ENCODE measurements around the gene RASGEF1C.
A peak's percentile ranks its signal among the peaks of the same experiment; 100 is the strongest.
"Not testable (repeated sequence)": the region's sequence is repeated elsewhere in the genome, so short reads cannot be mapped to it uniquely, and the experiment has no call there.

The RASGEF1C gene

DNA sequence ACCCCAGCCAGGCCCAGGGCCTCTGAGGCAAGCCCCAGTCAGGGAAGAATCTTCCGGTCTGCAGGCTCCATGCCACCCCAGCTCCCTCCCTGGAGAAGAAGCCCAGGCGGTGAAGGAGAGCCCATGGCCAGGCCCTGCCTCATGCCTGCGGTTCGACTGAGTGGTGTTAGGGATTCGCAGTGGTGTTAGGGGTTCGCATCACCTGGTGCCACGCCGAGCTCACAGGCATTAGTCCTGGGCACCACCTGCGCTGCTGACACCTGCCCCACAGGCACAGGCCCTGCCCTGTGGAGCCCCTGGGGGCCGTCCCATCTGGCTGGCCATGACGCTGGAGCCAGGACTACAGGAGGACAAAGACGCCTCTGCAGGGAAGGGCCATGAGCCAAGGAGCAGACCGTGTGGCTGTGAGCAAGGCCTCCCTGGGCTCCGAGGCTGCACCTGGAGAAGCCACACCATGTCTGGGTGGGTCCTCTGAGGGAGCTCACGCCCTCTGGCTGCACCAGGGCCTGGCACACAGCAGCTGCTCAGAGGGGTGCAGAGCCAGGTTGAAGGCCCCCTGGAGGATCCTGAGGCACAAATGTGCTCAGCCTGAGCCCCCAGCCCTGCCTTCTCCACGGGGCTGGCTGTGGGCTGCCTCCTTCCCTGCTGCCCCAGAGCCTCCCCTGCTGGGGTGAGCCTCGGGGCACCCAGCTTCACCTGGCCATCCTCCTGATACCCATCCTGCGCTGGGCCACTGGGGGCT is 109.8 kb downstream of the RASGEF1C start:
- DNase-seq, result no peak

DNA sequence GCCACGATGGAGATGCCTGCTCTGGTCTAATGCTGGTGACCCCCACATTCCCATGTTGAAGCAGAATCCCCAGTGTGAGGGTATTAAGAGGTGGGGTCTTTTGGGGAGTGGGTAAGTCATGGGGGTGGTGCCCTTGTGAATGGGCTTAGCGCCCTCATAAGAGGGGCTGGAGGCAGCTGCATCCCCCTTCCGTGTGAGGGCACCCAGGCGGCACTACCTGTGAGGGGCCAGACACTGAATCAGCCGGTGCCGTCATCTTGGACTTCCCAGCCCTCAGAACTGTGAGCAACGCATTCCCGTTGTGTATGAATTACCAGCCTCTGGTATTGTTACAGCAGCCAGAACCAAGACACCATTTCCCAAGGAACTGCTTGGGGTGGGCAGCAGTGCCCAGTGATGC is 110.5 kb downstream of the RASGEF1C start:
- no peak for DNase-seq

DNA sequence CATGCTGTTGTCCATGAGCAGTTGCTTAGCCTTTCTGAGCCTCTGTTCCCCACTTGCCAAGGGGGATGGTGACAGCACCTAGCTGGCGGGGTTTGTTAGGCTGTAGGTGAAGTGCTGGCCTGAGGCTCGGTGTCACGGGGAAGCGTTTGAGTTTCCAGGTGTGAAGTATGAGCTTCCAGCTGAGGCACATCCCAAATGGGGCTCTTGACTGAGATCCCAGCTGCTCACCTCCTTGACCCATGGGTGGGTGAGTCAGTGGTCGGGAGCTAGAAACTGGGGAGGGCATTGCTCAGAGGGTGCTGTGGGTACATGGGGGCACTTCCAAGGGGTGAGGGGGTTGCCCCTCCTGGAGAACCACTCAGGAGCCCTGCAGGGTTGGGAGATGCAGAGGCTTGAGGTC is 111.1 kb downstream of the RASGEF1C start:
- no peak for DNase-seq

DNA sequence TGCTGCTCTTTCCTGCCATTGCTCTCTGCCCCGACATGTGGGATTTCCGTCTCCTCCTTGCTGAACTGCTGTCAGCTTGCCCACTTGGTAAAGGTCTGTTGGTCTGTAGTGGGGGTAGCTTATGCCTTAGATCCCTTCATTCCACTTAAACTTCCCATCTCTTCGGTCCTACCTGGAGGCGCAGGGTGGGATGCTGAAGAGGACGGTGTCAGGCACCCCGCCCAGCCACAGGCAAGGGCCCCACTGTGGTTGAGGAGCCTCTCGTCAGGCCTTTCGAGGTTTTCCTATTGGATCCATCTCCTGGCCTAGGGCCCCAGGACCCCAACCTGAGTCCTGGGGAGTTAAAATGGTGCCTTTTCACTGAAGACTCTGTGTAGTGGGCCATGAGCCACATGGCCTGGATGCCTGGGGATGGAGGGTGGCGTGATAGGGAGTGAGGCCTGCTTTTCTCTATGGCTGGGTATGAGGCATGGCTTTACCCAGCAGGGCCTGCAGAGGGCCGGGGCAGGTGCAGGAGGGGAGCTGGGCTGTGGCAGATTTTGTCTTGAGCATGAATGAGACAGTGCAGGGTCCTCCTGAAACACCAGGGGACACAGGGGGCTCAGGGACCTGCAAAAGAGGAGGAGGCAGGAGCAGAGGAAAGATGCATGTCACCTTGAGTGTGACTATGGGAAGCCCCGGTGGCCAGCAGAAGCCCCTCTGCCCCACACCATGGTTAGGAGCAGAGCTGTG is 111.7 kb downstream of the RASGEF1C start:
- DNase-seq, result no peak

DNA sequence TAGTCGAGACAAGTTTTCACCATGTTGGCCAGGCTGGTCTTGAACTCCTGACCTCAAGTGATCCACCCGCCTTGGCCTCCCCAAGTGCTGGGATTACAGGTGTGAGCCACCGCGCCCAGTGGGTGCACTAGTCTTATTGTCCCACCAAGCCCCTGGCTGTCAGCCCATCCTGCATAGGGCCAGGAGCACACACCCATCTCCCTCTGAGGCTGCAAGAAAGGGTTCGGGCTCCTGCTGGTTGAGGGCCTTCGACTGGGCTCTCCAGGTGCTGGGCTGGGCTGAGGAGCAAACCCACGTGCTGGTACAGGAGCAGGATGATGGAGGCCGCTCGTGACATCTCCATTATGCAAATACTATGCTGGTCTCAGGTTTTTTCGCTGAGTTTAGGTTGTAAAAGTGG is 112.4 kb downstream of the RASGEF1C start:
- DNase-seq, result no peak

DNA sequence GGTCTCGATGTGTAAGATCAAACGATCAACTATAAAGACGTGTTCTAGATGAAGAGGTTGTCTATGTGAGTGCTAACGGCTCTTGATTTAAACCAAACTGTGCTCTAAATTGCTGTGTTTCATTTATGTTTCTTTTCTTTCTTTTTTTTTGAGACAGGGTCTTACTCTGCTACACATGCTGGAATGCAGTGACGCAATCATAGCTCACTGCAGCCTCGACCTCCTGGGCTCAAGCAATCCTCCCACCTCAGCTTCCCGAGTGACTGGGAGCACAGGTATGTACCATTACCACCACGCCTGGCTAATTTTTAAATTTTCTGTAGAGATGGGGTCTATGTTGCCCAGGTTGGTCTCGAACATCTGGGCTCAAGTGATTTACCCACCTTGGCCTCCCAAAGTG is 113.5 kb downstream of the RASGEF1C start:
- DNase-seq, result no peak

DNA sequence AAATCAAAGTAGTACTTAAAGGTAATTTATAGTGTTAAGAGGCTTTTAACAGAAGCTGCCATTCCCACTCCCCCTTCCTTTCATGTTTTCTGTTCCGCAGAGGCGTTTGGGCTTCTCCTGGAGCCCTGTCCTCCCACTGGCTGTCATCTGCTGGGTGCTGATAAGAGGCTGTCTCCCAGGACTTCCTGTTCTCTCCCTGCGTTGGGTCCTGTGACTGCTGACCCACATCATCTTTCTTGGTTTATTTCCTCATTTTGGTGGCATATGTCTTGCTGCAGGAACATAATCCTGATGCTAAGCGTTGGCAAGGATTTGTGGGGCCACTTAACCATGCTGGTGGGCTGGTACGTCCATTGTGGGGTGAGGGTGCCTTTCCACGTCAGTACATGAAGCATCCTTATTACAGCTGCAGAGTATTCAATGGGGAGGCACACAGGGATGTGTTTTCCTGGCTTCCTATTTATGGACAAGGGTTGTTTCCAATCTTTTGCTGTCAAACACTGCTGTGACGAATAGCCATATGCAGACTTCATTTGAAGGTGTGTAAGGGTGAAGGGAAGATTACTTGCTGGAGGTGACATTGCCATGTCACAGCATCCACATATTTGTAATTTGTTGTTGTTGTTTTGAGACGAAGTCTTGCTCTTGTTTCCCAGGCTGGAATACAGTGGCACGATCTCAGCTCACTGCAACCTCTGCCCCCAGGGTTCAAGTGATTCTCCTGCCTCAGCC is 115.2 kb downstream of the RASGEF1C start:
- no peak for DNase-seq

DNA sequence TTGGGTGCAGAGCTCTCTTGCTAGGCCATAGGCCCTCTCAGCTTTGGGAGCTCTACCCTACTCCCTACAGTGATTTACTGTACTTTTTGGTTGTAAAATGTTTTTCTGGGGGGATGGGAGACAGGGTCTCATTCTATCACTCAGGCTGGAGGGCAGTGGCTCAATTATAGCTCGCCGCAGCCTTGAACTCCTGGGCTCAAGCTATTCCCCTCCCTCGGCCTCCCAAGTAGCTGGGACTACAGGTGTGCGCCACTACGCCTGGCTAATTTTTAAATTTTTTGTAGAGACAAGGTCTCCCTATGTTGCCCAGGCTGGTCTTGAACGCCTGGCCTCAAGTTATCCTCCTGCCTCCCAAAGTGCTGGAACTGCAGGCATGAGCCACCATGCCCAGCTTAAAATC is 115.8 kb downstream of the RASGEF1C start:
- no peak for DNase-seq

DNA sequence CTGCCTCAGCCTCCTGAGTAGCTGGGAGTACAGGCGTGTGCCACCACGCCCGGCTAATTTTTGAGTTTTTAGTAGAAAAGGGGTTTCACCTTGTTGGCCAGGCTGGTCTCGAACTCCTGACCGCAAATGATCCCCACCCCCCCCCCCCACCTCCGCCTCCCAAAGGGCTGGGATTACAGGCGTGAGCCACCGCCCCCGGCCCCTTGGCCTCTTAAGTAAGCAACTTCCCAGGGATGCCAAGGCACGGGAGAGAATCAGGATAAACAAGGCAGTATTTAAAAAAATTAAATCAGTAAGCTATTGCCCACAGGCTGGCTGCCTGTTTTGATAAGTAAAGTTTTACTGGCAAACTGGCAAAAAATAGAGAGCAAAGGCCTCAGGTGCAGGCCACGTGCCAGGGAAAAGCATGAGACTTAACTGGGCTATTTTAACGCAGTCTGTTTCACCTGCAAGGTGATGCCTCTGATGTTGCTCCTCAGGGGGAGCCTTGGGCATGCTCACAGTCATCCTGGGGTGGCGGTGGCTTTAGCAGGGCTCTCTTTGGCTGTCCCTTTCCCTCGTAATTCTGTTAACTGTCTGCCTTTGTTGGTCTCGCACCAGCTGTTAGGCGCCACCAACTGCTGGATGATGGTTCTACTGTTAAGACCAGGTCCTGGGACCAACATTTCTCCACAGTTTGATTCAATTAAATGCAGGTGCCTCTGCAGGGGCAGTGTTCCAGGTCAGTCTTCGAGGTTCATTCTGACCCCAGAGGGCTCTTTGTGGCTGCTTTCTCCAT is 118.1 kb downstream of the RASGEF1C start:
- no peak for DNase-seq

DNA sequence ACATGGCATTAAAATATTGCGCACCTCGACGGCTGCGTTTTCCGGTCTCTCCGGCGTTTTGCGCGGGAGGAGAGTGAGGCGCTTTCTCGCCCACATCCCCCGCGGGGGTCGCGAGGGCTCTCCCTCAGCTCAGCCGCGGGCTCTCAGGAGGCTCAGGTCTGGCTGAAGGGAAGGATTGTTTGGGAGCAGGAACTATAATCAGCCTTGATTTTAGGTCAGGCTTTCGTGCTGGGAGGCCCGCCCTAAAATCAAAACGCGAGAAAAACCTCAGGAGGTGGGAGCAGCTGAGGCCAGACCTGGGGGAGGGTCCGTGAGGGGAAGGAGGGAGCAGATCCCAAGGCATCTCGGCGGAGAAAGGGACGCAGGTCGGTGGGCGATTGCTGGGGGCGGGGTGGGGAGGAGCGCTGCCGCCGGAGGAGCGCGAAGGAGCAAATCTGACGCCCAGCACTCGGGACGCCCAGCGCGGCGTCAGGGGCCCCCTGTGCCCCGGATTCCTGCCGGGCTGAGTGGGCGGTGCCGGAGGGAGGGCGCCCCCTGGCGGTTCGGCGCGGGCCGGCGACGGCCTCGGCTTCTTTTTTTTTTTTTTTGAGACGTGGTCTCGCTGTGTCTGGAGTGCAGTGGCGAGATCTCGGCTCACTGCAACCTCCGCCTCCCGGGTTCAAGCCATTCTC is 118.8 kb downstream of the RASGEF1C start:
- DNase-seq, result peak; percentile 6 to 19

DNA sequence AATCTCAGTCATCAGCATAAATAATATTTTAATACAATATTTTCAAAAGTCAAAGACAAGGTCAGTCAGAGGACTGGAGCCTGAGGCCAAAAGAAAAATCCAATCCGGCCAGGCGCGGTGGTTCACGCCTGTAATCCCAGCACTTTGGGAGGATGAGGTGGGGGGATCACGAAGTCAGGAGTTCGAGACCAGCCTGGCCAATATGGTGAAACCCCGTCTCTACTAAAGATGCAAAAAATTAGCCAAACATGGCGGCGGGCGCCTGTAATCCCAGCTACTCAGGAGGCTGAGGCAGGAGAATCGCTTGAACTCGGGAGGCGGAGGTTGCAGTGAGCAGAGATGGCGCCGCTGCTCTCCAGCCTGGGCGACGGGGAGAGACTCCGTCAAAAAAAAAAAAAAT is 119.4 kb downstream of the RASGEF1C start:
- DNase-seq, result not testable (repeated sequence)

DNA sequence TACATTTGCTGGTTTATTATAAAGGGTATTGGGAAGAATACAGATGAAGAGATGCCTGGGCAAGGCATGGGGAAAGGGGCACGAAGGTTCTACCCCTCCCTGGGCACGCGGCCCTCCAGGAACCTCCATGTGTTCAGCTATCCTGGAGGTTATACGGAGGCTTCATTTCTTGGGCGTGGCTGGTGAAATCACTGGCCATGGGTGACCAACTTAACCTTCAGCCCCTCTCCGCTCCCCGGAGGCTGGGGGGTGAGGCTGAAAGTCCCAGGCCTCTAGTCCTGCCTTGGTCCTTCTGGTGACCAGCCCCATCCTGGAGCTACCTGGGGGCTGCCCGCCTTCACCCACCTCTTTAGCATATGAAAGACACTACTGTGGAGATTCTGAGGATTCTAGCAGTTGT is 120.5 kb downstream of the RASGEF1C start:
- DNase-seq, result no peak

DNA sequence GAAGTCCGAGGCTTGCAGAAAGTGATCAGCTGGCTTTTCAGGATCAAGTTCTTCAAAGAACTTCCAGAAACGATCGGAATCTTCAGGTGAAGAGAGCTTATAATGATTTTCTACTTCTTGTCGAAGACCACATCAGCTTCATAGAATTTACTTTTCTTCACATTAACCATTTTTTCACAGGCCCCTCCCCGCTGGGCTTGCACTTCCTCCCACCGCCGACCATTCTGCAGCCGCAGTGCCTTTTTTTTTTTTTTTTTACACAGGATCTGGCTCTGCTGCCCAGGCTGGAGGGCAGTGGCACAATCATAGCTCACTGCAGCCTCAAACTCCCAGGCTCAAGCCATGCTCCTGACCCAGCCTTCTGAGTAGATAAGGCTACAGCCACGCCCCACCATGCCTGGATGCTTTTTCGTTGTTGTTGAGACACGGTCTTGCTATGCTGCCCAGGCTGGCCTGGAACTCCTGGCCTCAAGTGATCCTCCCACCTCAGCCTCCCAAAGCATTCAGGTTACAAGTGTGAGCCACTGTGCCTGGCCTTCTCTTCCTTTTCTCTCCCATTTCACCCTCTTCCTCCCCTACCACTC is 122.1 kb downstream of the RASGEF1C start:
- DNase-seq, result no peak

DNA sequence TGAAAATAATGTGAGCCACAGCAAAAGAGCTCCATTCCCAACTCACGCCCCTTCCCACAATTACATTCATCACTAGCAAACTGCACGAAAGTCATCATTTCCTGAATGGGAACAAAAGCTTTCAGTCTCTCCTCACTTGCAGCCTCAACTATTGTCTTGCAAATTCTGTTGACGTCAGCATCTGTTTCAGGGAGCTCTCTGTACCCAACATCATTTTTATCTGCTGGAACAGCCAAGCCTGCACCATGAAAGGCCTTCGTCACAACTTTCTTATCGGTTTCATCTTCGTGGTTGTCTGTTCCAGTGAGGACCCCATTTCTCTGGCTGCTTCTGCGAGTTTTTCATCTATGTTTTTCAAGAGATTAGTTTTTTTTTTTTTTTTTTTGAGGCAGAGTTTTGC is 123.2 kb downstream of the RASGEF1C start:
- DNase-seq, result no peak

DNA sequence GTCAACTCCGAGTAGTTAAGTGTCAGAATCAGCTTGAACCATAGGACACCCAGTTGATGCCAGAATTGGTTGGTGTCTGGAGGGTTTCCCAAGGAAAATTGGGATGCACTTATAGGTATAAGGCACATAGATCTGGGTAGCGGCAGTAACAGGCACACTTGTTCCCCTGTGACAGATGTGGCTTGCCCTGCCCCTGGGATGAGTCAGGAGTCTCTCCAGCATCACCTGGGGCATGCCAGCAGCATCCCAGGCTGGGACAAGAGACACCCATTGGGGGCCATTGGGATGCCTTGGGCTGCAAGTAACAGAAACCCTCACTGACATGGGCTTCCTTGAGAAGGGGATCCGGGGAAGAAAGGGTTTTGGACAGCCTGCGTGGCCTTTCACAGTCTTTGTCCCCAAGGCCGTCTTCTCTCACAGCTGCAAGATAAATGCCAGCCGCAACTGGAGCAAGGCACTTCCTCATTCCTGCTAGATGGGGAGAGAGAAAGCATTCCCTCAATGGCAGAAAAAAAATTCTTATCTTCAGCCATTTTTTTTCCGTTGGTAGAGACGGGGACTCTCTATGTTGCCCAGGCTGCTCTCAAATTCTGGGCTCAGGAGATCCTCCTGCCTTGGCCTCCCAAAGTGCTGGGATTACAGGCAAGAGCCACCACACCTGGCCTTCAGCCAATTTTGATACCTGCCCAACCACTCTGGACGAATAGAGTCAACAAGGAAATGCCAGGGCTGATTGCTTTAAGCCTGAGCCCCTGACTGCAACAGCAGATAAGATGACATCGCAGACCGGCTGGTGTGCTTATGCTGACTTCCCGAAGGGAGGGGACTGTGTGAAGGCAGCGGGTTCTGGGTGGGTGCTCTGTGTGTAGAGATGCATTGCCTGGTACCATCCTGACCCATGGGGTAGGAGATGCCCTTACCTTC is 124.1 kb downstream of the RASGEF1C start:
- no peak for DNase-seq

DNA sequence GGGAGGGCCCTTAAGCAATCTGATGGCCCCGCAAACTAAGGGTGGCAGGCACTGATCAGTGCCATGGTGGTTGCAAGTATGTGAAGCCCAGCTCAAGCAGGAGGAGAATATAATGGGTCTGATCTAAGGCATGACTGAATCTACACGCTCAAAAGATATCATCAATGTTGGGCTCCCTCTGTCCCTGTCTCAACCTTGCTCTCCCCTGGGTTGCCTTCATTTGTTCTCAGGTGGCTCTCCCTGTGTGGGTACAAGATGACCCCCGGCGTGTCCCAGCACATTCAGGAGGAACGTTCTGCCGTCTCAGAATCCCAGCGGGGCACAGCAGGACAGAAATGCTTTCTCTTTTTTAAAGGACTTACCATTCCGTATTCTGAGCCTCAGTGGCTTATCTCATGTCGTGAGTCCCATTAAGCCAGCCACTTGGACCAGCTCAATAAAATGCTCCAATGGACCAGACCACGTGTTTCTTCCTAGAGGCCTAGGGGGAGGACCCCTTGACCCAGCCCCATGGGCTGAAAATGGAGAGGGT is 125.4 kb downstream of the RASGEF1C start:
- no peak for DNase-seq

DNA sequence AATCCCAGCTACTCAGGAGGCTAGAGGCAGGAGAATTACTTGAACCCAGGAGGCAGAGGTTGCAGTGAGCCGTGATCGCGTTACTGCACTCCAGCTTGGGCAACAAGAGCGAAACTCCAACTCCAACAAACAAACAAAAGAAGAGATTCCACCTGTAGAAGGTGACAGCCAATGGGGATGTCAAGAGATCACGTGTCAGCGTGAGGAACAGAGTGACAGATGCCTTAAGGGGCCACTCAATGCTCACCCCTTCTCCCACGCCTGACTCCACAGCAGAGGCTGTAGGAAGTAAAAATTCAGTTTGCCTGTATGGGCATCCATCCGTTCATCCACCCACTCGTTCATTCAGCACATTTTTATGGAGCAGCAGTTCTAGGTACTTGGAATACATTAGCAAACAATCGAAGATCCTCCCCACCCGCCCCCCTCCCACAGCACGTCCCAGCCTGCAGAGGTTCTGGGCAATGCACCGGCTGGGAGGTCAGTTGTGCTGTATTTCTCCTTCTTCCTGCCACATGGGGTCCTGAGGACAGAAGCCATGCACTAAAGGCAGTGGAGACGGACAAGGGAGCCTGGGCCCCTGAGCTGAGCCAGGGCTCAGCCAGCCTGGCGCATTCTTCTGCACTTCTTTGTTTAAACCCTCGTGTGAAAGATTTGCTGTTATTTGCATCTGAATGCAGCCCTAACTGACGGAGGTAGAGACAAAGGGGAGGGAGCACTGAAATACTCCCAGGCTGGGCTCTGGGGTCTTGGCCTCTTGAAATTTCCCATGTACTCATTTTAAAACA is 126.2 kb downstream of the RASGEF1C start:
- no peak for DNase-seq

DNA sequence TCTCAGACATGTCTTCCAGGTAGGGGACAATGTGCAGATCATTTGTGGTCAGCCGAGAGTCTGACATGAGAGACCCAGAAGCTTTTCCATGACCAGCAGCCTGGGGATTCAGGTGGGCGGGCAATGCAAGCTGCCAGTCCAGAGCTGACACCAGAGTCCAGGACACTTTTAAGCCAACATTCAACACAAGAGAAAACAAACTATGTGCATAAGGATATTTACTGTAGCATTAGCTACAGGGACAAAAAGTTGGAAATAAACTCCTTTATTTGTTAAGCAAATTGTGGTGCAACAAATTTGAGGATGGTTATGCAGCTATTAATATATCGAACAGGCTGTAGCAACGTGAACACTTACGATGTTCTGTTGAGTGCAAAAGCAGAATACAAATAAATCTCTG is 127.5 kb downstream of the RASGEF1C start:
- DNase-seq, result no peak

DNA sequence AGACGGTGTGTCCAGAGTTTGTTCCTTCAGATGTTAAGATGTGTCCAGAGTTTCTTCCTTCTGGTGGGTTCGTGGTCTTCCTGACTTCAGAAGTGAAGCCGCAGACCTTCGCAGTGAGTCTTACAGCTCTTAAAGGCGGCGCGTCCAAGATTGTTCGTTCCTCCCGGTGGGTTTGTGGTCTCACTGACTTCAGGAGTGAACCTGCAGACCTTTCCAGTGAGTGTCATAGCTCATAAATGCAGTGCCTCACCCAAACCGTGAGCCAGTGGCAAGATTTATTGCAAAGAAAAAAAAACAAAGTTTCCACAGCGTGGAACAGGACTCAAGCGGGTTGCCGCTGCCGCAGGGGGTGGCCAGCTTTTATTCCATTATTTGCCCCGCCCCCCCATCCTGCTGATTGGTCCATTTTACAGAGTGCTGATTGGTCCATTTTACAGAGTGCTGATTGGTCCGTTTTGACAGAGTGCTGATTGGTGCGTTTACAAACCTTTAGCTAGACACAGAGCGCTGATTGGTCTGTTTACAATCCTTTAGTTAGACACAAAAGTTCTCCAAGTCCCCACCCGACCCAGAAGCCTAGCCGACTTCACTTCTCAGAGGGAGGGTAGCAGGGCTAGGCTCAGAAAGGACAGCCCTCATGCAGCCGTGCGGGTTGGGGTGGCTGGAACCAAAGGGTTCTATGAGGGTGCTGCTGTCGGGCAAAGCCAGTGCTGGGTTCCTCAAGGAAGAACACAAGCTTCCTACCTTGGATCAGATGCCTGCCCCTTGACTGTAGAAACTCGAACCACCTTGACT is 128.3 kb downstream of the RASGEF1C start:
- no peak for DNase-seq

All from NCI-H446 (cell line).